Effector memory CD4-positive, alpha-beta T cell (primary cell): Measurements from ENCODE around the gene CD86.

ENCODE experiments used
- DNase-seq, 3 donors: peaks; one replicate each; pipeline ENCODE4 v3.0.0-alpha.2; 2020
- H3K27ac ChIP-seq: 2 replicates; pipeline ENCODE4 v1.7.0; 2013; ENCODE audit warnings: mild to moderate bottlenecking, low read length, moderate library complexity; ENCODE audit not compliant: insufficient read depth, poor library complexity, severe bottlenecking
- H3K27me3 ChIP-seq: replicated peaks from 2 replicates; pipeline ENCODE4 v1.7.0; 2013; ENCODE audit warnings: mild to moderate bottlenecking, low read length; ENCODE audit not compliant: insufficient read depth, control insufficient read depth, poor library complexity, severe bottlenecking
- H3K36me3 ChIP-seq: 2 replicates; pipeline ENCODE4 v1.7.0; 2013; ENCODE audit warnings: mild to moderate bottlenecking, low read length, moderate library complexity; ENCODE audit not compliant: control insufficient read depth, insufficient read depth
- H3K4me1 ChIP-seq: 2 replicates; pipeline ENCODE4 v1.7.0; 2013; ENCODE audit warnings: low read length, mild to moderate bottlenecking; ENCODE audit not compliant: control insufficient read depth, insufficient read depth, poor library complexity, severe bottlenecking
- H3K4me3 ChIP-seq: 2 replicates; pipeline ENCODE4 v1.7.0; 2013; ENCODE audit warnings: low read length, low read depth, mild to moderate bottlenecking; ENCODE audit not compliant: insufficient read depth, poor library complexity, severe bottlenecking
- H3K9me3 ChIP-seq: 2 replicates; pipeline ENCODE4 v1.7.0; 2013; ENCODE audit warnings: mild to moderate bottlenecking, low read length, moderate library complexity; ENCODE audit not compliant: control insufficient read depth

CD86 gene

GRCh38 chr3:122101646-122102045 lies 46.5 kb downstream of the CD86 start:
- no peaks in the 10 kb centered on the region for H3K36me3 ChIP-seq
- H3K9me3 ChIP-seq, result no peaks in the 10 kb centered on the region
- H3K4me1 ChIP-seq, result no peaks in the 10 kb centered on the region
- no peaks in the 10 kb centered on the region for H3K27me3 ChIP-seq
- no peak overlapping the region for H3K4me3 ChIP-seq
- DNase-seq, result peak in 1 of 3 donors; percentile 5
- H3K27ac ChIP-seq, result no peak overlapping the region

- no peak overlapping the region for H3K27ac ChIP-seq
- no peak for DNase-seq
- no peak overlapping the region for H3K4me3 ChIP-seq
- no peaks in the 10 kb centered on the region for H3K9me3 ChIP-seq
- H3K4me1 ChIP-seq, result no peaks in the 10 kb centered on the region
- no peaks in the 10 kb centered on the region for H3K36me3 ChIP-seq
- no peaks in the 10 kb centered on the region for H3K27me3 ChIP-seq
These were observed 47.2 kb downstream of the CD86 start for GRCh38 chr3:122102191-122102935.

GRCh38 chr3:122103821-122104514 lies 48.8 kb downstream of the CD86 start:
- DNase-seq, result no peak
- Histone ChIP-seq H3K27me3 (no peaks in the 10 kb centered on the region), H3K36me3 (no peaks in the 10 kb centered on the region), H3K27ac (no peak overlapping the region), H3K4me3 (no peak overlapping the region), H3K4me1 (no peaks in the 10 kb centered on the region), H3K9me3 (no peaks in the 10 kb centered on the region)

- H3K27ac ChIP-seq, result no peak overlapping the region
- no peak overlapping the region for H3K4me3 ChIP-seq
- no peaks in the 10 kb centered on the region for H3K4me1 ChIP-seq
- H3K27me3 ChIP-seq, result no peaks in the 10 kb centered on the region
- DNase-seq, result no peak
- H3K9me3 ChIP-seq, result no peaks in the 10 kb centered on the region
- no peaks in the 10 kb centered on the region for H3K36me3 ChIP-seq
These were observed 49.5 kb downstream of the CD86 start for GRCh38 chr3:122104515-122105194.

- no peak overlapping the region for H3K27ac ChIP-seq
- no peak overlapping the region for H3K4me3 ChIP-seq
- no peak for DNase-seq
- H3K36me3 ChIP-seq, result no peaks in the 10 kb centered on the region
- H3K4me1 ChIP-seq, result no peaks in the 10 kb centered on the region
- H3K9me3 ChIP-seq, result no peaks in the 10 kb centered on the region
- H3K27me3 ChIP-seq, result no peaks in the 10 kb centered on the region
These were observed 50.5 kb downstream of the CD86 start for GRCh38 chr3:122105626-122106025.

- DNase-seq, result no peak
These were observed 52.0 kb downstream of the CD86 start for GRCh38 chr3:122107171-122107570.

GRCh38 chr3:122111974-122112373 lies 56.8 kb downstream of the CD86 start:
- DNase-seq, result no peak
- no peaks in the 10 kb centered on the region for H3K9me3 ChIP-seq
- H3K36me3 ChIP-seq, result no peaks in the 10 kb centered on the region
- no peaks in the 10 kb centered on the region for H3K4me1 ChIP-seq
- H3K4me3 ChIP-seq, result no peak overlapping the region
- no peak overlapping the region for H3K27ac ChIP-seq
- H3K27me3 ChIP-seq, result no peaks in the 10 kb centered on the region

More at GRCh38 chr3:122107171-122107570, 52.0 kb downstream of the CD86 start:
- no peak overlapping the region for H3K4me3 ChIP-seq
- H3K4me1 ChIP-seq, result no peaks in the 10 kb centered on the region
- no peaks in the 10 kb centered on the region for H3K9me3 ChIP-seq
- H3K27ac ChIP-seq, result no peak overlapping the region
- H3K27me3 ChIP-seq, result no peaks in the 10 kb centered on the region
- no peaks in the 10 kb centered on the region for H3K36me3 ChIP-seq

GRCh38 chr3:122112754-122113153 lies 57.6 kb downstream of the CD86 start:
- no peaks in the 10 kb centered on the region for H3K36me3 ChIP-seq

GRCh38 chr3:122123850-122124249 lies 68.7 kb downstream of the CD86 start:
- H3K27me3 ChIP-seq, result no peaks in the 10 kb centered on the region
- no peak for DNase-seq
- H3K36me3 ChIP-seq, result no peaks in the 10 kb centered on the region
- H3K4me3 ChIP-seq, result no peak overlapping the region
- no peak overlapping the region for H3K27ac ChIP-seq
- H3K9me3 ChIP-seq, result no peaks in the 10 kb centered on the region
- H3K4me1 ChIP-seq, result no peaks in the 10 kb centered on the region

More at GRCh38 chr3:122112754-122113153, 57.6 kb downstream of the CD86 start:
- no peaks in the 10 kb centered on the region for H3K4me1 ChIP-seq
- H3K27me3 ChIP-seq, result no peaks in the 10 kb centered on the region
- H3K4me3 ChIP-seq, result no peak overlapping the region
- no peak overlapping the region for H3K27ac ChIP-seq
- no peaks in the 10 kb centered on the region for H3K9me3 ChIP-seq
- no peak for DNase-seq
